ENCODE results near the gene OR5K3.

- TF ChIP-seq CTCF (IDR thresholded peaks at IDR 0.05; ENCODE audit: low read depth, low read length, missing input control) = no peak
- TF ChIP-seq TAF1 (conservative IDR thresholded peaks at IDR 0.05) = no peak
- TF ChIP-seq SP1 (IDR thresholded peaks at IDR 0.05) = no peak
- TF ChIP-seq GABPA (IDR thresholded peaks at IDR 0.05 in 1 of 2, conservative IDR thresholded peaks at IDR 0.05 in 1 of 2) = no peak
- TF ChIP-seq REST (IDR thresholded peaks at IDR 0.05) = peak; percentile 38
- TF ChIP-seq ZBTB33 (IDR thresholded peaks at IDR 0.05) = no peak
- no peak for TF ChIP-seq JUND (IDR thresholded peaks at IDR 0.05)
These were observed 43.9 kb downstream of the OR5K3 start for GRCh38 chr3:98434412-98434811.

All from liver (tissue), 3 donors.